NCI-H2029 (cell line): ENCODE measurements around the gene JAKMIP3.

Experiments used
- DNase-seq: peaks from one replicate; lab custom pipeline; 2025; lab: John Stamatoyannopoulos, UW

Gene JAKMIP3

DNA sequence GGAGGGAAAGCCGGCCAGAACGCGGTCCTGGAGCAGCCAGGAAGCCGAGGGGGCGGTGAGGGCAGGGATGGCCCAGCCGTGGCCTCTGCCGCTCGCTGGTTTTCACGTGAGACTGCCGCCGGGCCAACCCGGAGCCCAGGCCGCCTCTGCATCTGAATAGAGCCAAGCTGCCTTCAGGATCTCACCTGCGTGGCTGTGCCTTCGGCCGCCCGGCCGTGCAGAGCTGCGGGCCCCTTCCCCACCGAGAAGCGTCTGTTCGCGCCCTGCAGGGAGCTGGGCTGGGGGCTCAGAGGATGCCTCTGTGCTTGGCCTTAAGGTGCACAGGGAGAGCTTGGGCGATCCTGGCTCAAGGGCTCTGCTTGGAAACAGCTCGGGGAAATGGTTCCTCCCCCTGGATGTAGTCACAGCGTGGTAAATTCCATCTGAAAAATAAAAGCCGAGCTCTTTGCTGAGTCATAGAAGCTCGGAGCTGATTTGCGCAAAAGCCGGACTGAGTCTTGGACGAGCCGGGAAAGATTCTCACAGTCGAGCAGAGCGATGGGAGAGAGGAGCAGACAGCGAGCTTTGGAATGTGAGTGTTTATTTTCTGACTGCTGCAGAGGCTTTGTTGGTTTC is at the start of gene JAKMIP3:
TSS of gene JAKMIP3 (plus strand) at position 456 of the 615 bp plus-strand sequence. CDS start 38,863 bp downstream, outside the sequence.
- DNase-seq = no peak

- no peak for DNase-seq
Measured at GRCh38 chr10:132016514-132016913, 49.2 kb upstream of the JAKMIP3 start.

GRCh38 chr10:132018446-132018845 is 47.3 kb upstream of the JAKMIP3 start:
- DNase-seq = no peak

DNA sequence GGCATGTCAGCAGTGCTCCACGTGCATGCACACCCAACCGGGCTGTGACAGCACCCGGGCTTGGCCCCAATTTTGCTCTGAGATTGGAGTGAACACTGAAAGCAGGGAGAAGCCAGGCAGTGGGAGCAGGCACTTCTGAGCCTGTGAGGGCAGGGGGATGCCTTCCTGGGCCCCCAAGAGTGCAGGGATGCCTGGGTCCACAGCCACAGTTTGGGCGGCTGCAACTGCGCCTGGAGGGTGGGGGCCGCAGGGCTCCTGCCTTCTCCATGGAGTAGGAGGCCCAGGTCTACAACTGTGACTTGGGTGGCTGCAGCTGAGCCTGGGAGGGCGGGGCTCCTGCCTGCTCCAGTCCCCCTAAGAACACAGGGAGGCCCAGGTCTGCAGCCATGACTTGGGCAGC is 46.4 kb upstream of the JAKMIP3 start:
- DNase-seq = no peak

GRCh38 chr10:132020456-132020855 is 45.3 kb upstream of the JAKMIP3 start:
- no peak for DNase-seq

GRCh38 chr10:132021046-132021445 is 44.7 kb upstream of the JAKMIP3 start:
- no peak for DNase-seq

- DNase-seq = no peak
Measured at GRCh38 chr10:132021504-132022143, 44.1 kb upstream of the JAKMIP3 start.

- DNase-seq = no peak
Measured at GRCh38 chr10:132022241-132022640, 43.5 kb upstream of the JAKMIP3 start.

DNA sequence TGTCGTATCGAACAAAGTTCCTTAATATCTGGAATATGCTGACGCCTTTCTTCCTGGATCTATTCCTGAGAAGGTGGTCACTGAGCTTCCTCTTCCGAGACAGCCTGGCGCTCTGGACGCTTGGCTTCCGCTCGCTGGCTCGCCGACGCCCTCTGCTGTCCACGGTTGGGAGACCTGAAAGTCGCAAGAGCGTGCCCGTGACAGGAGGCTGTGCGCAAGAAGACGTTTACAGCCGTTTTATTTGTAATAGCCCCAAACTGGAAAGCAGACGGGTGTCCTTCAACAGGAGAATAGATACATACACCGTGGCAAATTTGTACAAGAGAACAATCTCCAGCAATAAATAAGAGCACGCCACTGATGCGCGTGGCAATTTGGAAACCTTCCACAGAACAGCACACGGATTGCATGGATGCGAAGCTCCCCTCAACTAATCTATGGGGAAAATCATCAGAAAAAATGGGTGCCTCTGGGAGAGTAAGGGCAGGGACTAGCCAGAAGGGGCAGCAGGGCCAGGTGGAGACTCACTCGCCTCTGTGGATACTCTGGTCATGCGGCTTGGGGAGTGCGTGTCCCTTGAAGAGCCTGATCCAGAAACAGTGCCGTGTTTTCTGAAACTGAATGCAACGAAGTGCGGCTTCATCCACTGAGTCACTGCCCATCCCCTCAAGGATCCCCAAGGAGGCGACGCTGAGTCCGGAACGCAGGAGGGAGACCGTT is 42.5 kb upstream of the JAKMIP3 start:
- peak; percentile 47 for DNase-seq

- no peak for DNase-seq
Measured at GRCh38 chr10:132027423-132027983, 38.2 kb upstream of the JAKMIP3 start.

DNA sequence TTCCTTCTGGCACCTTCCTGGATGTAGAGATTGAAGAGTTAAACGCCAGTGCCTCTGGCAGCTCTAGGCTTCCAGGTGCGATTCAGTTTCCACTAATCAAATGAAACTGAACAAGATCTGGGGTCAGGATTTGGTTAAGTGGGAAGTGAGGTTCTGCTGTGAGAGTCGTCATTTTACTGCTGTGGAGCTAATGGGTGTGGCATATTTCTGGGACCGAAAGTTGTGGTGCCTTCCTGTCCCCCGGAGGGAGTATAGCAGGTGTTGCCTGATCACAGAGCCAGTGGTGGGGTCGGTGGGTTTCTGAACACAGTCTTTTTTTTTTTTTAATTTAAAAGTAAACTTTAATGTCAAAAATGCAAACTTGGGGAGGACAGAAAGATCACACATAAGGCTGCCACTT is 37.0 kb upstream of the JAKMIP3 start:
- DNase-seq = no peak

GRCh38 chr10:132030898-132031463 is 34.8 kb upstream of the JAKMIP3 start:
- DNase-seq = peak; percentile 48

- DNase-seq = no peak
Measured at GRCh38 chr10:132033632-132034031, 32.1 kb upstream of the JAKMIP3 start.

- DNase-seq = no peak
Measured at GRCh38 chr10:132035476-132035875, 30.3 kb upstream of the JAKMIP3 start.

GRCh38 chr10:132036153-132036886 is 29.4 kb upstream of the JAKMIP3 start:
- DNase-seq = no peak

DNA sequence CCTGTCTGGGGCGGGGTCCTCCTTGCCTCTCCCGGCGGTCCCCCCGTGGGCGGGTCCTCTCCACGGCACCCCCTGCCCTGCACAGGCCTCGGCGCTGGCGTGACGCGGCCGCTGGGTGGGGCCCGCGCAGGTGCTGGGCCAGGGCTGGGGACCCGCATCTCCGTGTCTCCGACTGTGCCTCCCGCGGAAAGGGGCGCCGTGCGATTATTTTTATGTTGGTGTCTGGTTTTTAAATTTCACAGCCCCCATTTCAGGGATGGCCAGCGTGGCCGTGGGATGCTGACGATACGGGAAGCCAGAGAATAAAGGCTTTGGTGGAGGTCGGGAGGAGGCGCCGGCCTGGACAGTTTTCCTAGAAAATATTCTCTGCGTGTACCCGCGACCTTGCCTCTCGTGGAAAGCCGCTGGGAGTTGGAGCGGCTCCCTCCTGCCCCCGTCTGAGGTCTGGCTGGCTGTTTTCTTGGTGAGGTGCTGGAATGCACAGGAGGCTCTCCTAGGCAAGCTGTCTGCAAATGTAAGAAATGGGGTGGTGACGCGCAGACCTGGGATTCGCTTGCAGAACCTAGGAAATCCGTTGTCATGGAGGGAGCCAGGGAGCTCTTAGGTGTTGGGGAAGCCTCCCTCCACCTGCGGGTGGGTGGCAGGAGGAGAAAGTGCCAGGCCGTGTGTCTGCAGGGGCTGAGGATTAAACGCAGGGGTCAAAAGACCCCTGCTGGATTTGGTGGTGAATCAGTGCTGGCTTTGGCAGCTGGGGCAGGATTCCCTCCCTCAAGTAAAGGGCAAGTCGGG is 28.7 kb upstream of the JAKMIP3 start:
- DNase-seq = no peak

DNA sequence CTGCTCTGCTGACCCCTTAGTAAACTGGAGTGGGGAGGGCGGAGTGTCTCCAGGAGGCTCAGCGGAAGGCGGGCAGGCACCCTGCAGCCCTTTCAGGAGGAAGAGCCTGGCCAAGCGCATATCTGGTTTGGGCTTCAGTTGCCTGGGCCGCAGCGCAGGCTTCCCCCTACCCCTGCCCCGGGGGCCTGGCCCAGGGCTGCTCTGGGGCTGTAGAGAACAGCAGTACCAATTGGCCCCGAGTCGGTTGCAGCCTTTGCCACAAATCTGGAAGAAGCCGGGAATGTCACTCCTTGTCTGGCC is 28.1 kb upstream of the JAKMIP3 start:
- no peak for DNase-seq

GRCh38 chr10:132039371-132039770 is 26.4 kb upstream of the JAKMIP3 start:
- DNase-seq = no peak

DNA sequence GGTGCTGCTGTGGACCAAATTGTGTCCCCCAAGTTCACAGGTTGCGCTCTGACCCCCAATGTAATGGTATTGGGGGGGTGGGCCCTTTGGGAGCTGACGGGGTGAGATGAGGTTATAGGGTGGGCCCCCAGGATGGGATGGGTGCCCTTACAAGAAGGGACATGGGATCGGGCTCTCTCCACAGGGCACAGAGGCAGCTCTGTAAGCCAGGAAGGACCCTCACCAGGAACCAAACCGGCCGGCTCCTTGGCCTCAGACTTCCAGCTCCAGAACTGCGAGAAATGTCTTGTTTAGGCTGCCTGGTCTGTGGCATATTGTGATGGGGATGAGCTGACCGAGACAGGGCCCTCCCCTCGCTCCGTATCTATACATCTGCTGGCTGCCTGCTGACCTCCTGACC is 25.7 kb upstream of the JAKMIP3 start:
- DNase-seq = no peak

- no peak for DNase-seq
Measured at GRCh38 chr10:132041340-132041739, 24.4 kb upstream of the JAKMIP3 start.
